ENCODE measurements around the gene DAW1.
A peak's percentile ranks its signal among the peaks of the same experiment; 100 is the strongest.

DAW1 gene

DNA sequence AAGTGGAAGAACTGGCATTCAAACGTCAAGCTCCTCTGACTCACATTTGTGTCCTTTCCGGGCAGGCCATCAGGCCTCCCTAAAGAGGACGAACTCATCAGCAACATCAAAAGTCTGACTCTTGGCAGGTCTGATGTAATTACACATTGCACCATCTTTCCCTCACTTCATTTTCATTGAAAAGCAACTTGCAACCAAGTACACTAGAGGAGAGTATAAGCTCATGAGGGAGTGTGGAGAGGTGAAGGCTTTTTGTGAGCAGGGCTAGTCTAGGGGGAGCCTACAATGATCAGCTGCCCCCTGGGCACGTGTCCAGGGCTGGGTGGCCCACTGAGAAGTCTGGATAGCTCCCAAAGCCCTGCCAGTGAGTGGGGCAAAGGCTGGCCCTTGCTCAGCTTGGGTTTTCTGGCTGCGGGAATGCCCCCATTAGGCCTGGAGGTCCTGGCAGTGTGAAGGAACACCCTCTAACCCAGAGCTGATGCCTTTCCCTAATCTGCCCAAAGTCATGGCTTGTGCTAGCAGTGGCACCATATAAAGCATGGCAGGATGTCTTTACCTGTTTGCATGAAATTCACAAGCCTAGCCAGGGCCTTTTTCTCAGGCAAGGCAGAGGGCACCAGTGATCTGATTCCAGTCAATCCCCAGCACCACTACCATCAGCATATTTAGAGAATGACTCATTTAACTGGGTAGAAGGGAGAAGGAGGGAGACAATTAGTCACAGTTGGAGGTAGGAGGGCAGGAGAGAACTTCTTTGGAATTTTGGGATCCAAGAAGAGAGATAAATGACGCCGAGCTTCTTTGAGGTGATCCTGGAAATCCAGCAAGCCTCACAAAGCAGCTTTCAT lies 8.5 kb upstream of the DAW1 start:
- DNase-seq: no peak

DNA sequence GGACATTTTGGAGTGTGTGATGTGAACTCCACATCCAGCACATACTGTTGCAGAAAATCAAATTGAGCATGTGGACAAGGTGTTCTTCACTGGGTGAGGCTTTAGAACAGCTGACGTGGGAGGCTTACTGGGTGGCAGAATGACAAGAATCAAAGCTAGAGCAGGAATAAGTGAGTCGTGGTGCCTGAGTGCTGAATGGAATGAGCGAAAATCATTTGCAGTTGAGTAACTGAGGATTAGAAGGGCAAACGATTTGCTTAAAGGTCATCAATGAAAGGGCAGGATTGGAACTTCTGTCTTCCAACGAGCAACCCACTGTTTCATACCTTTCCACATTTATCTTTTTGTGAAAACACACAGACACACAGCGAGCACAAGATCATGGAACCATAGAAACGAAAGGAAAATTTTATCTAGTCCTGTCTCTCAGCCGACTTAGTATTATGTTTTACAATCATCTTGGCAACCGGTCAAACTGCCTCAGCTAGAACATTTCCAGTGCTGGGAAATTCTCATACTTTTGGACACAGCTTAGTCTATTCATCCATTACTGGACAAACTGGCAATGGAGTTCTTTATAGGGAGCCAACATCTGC lies 7.2 kb upstream of the DAW1 start:
- no peak for DNase-seq

DNA sequence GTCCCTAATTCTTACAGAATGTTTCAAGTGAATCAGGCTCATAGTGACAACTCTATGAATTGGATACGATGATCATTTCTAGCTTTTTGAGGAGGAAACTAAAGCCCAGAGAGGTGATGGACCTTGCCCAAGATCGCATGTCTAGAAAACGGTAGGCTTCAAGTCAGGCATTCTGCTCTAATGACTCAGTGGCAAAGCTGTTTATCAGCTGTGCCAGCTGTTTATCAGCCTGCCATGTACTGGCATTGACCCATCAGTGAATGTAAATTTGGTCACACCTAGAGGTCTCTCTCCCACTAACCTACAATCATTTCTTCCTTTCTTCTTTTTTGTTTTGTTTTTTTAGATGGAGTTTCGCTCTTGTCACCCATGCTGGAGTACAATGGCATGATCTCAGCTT lies 6.1 kb upstream of the DAW1 start:
- no peak for DNase-seq

DNA sequence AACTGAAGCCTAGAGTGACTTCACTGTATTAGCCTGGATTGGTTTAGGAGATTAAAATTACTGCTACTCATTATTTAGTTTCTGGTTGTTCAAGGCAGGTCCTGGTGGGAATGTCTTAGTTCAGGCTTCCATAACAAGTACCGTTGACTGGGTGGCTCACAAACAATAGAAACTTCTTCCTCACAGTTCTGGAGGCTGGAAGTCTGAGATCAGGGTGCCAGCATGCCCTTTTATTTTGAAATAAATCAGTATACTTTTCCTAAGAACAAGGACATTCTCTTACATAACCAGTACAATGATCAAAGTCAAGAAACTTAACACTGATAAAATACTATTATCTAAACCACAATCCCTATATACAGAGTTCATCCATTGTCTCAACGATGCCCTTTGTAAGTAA lies 4.0 kb upstream of the DAW1 start:
- DNase-seq: no peak

DNA sequence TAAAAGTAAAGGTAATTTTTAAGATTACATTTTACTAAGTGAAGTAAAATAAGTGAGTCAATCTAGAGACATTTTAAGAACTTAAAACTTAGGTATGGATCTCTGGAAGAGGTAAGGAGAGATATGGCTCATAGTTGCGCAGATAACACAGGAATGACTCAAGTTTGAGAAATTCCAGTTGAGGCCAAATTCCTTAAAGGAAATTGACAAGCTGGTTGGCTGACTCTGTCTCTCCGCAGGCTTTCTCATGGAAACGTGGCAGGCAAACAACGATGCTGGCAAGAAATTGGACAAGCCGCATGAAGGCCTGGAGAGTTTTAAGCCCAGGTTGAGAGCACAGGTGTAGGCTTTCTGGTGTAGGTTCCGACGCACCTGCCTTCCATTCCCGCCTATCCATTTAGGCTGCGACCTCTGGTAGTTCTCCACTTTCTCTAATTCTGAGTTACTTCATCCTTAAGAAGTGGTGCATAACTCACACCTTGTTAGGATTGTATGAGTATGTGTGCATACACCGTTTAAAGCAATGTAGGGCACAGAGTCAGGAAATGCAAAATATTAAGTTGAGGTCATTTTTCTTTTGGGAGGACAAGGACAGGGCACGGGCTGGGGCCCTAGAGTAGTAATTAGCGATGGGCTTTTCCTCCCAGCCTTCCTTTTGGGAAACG lies 589 bp upstream of the DAW1 start:
- no peak for DNase-seq

DNA sequence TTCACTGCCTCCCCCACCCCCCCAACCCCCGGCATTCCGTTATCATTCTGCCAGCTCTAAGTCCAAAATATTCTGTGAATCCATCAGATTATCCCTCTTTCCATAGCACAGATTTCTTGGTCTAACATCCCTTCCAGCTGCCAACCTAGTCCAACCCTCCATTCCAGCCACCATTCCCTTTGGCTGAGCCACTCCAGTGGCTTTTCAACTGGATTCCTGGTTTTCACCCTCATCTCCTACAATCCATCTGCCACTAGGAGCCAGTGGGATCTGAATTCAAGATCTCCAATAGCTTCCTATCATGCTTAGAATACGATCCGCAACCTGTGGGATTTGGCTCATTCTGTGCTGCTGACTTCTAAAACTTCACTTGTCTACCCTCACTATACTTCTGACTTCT lies 1.2 kb downstream of the DAW1 start:
- DNase-seq: no peak

DNA sequence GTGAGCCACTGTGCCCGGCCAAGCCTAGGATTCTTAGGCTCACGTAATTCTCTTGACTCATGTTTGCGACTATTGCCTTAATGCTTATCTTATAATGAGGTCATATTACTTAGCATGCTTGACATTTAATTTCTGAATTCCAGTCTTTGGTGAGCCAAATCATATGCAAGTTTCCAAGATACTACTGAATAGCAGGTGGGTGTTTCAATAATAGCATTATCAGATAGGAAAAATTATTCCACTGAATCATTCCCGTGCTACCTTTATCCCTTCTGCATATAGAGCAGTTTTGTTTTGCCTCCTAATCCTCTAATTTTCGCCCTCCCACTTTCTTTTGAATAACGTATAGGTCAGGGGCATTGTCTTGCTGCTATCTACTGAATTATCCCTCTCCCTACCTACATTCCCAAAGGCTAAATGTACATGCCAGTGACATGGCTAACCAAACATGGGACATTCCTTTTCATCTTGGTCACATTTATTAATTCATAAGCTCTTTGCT lies 4.9 kb downstream of the DAW1 start:
- no peak for DNase-seq

DNA sequence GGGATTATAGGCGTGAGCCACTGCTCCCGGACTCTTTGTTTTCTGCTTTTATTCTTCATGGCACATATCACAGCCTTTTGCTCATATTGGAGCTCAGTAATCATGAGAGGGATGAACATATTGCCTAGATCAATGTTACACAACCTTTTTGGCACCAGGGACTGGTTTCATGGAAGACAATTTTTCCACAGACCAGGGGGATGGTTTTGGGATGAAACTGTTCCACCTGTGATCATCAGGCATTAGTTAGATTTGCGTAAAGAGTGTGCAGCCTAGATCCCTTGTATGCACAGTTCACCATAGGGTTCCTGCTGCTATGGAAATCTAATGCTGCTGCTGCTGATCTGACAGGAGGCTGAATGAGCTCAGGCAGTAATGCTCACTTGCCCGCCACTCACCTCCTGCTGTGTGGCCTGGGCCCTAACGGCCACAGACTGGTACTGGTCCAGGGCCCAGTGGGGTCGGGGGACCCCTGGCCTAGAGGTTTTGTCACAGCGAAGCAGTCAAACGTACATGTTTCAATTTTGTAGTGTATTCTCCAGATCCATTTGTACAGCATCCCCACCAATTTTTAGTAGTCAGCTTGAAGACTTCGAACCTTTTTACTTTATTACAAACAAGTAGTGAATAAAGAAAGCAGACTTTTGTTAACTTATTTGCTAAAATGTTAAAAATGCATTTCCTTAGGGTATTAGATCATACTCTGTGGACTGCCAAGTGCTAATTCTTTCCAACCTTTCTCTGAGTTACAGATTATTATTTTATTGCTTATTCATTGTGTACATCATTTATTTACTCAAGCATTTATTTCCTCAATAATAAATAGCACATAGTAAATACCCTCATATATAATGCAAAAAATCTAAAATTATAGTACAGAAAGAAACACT lies 6.2 kb downstream of the DAW1 start:
- DNase-seq: no peak

DNA sequence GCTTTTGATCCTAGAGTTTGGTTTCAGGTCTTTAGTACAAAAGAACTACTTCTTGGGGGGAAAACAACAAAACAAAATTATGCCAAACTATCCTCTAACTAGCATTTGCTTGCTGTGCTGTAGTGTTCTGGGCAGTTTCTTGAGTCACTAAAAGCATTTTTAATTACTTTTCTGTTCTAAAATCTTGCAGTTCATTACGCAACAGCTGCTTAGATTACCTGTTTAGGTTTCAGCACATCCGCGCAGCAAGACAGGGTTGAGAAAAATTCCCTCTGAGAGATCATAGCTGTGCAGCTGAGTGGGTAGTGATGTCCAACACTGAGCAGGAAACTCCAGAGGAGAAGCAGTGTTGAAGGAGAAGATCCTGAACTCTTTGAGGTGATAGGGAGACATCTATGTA lies 9.0 kb downstream of the DAW1 start:
- no peak for DNase-seq

DNA sequence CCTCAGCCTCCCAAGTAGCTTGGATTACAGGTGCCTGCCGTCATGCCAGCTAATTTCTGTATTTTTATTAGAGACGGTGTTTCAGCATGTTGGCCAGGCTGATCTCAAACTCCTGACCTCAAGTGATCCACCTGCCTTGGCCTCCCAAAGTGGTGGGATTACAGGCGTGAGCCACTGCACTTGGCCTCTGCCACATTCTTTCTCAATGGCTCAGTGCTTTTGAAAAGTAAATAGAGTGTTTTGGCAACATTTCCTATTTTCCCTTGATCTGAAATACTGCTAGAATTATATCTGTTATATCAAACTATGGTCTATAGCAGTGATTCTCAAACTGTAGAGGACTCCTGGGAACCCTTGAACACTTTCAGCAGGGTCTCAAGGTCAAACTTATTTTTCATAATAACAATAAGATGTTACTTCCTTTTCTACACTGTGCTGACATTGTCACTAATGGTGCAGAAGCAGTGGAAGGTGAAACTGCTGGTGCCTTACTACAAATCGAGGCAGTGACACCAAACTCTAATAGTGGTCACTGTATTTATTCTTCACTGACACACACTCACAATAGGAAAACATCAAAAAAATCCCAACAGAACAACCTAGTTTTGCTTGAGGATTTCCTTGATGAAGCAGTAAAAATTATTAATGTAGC lies 10.6 kb downstream of the DAW1 start:
- no peak for DNase-seq

DNA sequence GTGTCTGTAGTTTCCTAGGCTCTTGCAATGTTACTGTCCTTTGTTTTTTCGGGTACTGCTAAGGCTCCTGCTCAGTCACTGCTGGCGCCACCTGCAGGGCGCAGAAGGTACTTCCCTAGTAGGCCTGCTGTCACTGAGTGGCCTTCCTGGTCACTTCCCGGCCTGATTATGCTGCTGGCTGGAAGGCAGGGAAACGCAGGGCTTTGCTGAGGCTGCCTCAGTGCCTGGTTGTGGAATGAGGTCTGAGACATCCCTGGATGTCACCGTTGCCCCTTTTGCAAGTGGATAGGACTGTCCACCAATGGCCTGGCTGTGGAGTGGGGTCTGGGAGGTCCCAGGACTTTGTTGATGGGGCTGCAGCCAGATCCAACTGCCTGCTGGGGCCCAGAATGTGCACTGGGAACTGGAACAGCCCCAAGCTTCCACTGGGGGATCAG lies 13.1 kb downstream of the DAW1 start:
- no peak for DNase-seq

DNA sequence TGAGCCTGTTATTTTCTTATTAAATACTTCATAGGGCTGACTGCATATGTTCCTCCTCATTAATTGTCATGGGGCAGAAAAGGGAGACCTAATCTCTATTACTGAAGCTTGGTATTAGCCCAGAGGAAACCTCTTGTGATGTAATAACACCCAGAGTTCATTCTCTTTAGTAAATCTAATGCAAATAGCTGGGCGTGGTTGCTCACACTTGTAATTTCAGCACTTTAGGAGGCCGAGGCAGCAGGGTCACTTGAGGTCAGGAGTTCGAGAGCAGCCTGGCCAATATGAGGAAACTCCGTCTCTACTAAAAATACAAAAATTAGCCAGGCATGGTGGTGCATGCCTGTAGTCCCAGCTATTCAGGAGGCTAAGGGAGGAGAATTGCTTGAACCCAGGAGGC lies 14.7 kb downstream of the DAW1 start:
- DNase-seq: no peak

DNA sequence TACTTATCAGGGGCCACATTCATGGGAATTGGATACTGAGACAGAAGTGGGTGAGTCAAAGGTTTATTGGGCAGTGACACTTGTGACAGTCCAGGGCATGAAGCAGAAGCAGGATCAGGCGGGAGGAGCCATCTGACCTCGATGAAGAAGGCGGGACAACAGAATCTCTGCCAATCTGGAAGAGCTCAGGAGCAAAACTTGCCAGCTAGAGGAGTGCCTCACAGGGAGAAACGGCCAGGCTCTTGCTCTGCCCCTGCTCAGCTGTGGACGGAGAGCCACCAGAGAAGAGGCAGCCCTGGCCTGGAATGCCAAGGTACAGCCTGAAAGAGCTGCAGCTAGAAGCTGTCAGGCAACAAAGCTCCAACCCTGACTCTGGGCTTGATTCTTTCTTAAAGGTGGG lies 16.9 kb downstream of the DAW1 start:
- DNase-seq: no peak

DNA sequence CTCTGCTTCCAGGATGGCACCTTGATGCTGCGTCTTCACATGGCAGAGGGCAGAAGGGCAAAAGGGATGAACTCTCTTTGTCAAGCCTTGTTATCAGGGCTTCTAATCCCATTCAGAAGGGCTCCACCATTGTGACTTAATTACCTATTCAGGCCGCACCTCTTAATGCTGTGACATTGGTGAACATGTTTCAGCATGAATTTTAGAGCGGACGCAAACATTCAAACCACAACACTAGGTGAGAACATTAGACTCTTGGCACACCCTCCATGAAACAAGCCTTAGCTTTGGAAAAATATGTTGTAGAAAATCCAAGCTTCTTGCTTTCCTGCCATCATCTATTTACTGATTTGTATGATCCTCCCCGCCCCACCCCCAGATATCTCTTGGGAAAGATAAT lies 17.9 kb downstream of the DAW1 start:
- DNase-seq: no peak

DNA sequence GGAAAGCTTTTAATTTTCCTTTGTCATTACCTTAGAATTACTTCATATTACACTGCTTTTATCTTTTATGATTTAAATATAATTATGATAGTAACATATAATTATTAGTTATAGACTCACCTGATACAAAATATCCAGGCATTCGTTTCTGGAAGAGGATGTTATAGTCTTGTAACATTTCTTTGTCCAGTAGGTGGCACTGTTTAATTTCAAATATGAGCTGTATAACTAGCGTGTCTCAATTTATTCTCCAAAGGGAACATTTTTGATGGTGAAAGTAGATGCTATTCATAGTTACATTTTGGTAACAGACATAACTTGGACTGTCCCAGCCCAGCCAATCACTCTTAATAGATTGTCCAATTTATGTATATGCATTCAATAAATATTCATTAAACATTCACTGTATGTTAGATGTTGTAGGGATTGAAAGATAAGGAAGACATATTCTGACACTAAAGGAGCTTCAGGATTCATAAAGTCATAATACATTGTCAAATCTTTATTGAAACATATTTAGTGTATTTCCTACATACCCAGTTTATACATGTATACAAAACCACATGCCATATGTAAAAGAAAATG lies 19.2 kb downstream of the DAW1 start:
- peak in 1 of 2 donors; percentile 67 for DNase-seq

DNA sequence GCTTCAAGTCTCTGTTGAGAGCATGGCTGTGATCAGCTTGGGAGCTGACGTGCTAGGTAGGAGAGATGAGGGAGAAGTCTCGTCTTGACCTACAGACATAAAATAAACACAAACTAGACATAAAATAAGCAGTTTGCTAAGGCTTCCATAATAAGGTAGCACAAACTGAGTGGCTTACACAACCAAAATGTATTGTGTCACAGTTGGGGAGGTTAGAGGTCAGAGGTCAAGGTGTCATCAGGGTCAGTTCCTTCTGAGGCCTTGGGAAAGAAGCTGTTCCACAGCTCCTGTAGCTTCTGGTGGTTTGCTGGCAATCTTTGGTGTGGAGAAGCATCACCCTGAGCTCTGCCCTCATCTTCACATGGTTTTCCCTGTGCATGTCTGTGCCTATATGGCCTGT lies 20.2 kb downstream of the DAW1 start:
- DNase-seq: no peak

DNA sequence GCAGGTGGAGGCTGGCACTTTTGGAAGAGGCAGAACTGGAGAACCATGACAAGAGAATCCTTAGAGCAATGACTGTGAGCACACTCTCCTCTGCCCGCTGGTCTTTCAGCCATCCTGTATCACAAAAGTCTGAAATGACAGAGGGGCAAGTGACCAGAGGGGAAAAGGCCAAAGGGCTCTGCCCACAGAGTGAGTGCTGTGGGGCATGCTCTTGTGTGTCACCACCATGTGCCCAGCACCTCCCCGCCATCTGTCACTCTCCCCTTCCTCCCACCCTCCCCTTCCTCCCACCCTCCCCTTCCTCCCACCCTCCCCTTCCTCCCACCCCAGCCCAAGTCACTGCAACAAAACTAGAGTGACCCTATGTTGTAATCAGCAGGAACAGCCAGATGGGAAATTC lies 31.9 kb downstream of the DAW1 start:
- DNase-seq: no peak

DNA sequence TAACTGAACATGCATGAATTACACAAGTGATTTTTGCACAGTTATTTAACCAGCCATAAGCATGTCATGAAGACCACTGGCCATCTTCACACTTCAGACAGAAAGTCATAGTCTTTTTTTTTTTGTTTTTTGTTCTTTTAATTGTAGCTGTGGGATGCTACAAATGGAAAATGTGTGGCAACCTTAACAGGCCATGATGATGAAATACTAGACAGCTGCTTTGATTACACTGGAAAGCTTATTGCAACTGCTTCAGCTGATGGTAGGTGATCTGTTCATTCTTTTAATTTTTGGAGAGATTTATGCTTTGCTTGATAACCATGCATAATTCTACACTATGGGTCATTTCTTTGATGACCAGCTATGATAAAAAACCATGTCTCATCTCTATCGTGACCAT lies 35.6 kb downstream of the DAW1 start:
- DNase-seq: no peak

DNA sequence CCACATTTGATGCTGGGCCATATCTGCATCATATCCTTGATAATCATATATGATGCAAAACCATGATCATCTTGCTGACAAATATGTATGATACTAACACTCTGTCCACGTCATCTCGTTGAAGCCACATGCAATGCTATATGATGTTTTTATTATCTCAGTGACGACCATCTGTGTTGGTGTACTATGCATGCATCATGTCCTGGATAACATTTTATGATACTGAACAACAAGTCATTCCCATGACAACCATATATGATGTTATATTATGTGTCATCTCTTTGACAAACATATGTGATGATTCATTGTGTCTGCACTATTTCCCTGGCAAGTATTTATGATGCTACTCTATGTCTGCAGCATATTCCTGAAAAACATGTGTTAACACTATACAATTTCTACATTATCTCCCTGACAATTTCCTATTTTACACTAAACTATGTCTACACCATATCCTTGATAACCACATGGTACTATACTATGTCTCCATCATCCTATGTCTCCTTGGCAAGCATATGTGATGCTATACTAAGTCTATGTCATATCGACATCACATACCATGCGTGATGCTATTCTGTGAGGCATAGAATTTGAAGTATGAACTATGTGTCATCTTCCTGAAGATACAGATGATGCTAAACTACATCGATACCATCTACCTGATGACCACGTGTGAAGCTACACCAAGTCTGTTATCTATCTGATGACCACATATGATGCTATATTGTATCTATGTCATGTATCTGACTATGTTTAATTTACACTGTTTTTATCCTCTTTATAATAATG lies 37.0 kb downstream of the DAW1 start:
- DNase-seq: no peak

DNA sequence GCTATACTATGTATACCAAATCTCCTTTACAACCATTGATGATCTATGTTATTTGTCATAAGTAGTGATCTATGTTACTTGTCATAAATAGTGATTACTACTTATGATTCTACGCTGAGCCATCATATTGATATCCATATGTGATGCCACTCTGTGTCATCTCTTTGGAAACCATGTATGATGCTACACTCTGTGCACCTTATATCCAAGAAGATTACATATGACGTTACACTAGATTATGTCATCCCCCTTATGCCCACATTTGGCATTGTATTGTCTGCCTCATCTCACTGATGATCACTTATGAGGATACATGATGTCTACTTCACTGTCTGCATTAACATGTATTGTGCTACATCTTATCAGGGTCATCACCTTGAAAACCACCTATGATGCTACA lies 42.9 kb downstream of the DAW1 start:
- no peak for DNase-seq

DNA sequence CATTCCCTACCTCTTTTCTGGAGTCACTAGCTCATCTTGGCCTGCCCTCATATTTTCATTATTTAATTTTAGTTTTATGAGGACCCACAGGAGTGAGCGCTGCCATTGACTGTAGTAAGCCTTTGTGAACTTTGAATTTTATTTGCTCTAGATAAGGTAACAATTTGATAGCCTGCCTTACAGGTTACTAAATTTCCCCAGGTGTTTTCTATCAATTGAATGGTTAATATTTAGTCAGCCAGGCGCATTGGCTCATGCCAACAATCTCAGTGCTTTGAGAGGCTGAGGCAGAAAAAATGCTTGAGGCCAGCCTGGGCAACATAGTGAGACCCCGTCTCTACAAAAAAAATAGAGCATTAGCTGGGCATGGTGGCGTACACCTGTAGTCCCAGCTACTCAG lies 50.2 kb downstream of the DAW1 start:
- no peak for DNase-seq

Measured in hippocampal formation (tissue), 2 donors.